Measurements from ENCODE around the gene KRT78. TPM values are rescaled to one million over a fixed set of nuclear protein-coding genes. Genes with fewer than 3 reads are reported as not detected.

The KRT78 gene
- total RNA-seq, 1 donor: not detected

GRCh38 chr12:52818388-52818787 is 30.4 kb downstream of the KRT78 start:
- no peak for DNase-seq (ENCODE audit: low read depth)
- TF ChIP-seq CTCF (IDR thresholded peaks at IDR 0.05; ENCODE audit: insufficient read depth, low read length): no peak
- no peak overlapping the region for H3K4me3 ChIP-seq (ENCODE audit: low read depth, low read length)

GRCh38 chr12:52817699-52818238 is 31.0 kb downstream of the KRT78 start:
- H3K4me3 ChIP-seq (ENCODE audit: low read depth, low read length): no peak overlapping the region
- no peak for TF ChIP-seq CTCF (IDR thresholded peaks at IDR 0.05; ENCODE audit: insufficient read depth, low read length)
- no peak for DNase-seq (ENCODE audit: low read depth)

GRCh38 chr12:52817003-52817698 is 31.6 kb downstream of the KRT78 start:
- H3K4me3 ChIP-seq (ENCODE audit: low read depth, low read length): no peak overlapping the region
- no peak for DNase-seq (ENCODE audit: low read depth)
- TF ChIP-seq CTCF (IDR thresholded peaks at IDR 0.05; ENCODE audit: insufficient read depth, low read length): no peak

- no peak for TF ChIP-seq CTCF (IDR thresholded peaks at IDR 0.05; ENCODE audit: insufficient read depth, low read length)
- DNase-seq (ENCODE audit: low read depth): no peak
- H3K4me3 ChIP-seq (ENCODE audit: low read depth, low read length): no peak overlapping the region
Measured at GRCh38 chr12:52815676-52816588, 32.9 kb downstream of the KRT78 start.

GRCh38 chr12:52815161-52815560 is 33.6 kb downstream of the KRT78 start:
- DNase-seq (ENCODE audit: low read depth): no peak
- TF ChIP-seq CTCF (IDR thresholded peaks at IDR 0.05; ENCODE audit: insufficient read depth, low read length): no peak
- H3K4me3 ChIP-seq (ENCODE audit: low read depth, low read length): no peak overlapping the region

GRCh38 chr12:52814710-52815155 is 34.1 kb downstream of the KRT78 start:
- DNase-seq (ENCODE audit: low read depth): no peak

More at GRCh38 chr12:52814710-52815155, 34.1 kb downstream of the KRT78 start:
- no peak for TF ChIP-seq CTCF (IDR thresholded peaks at IDR 0.05; ENCODE audit: insufficient read depth, low read length)
- no peak overlapping the region for H3K4me3 ChIP-seq (ENCODE audit: low read depth, low read length)
